ENCODE data around the gene SRP68.
"Not testable (repeated sequence)": the region's sequence is repeated elsewhere in the genome, so short reads cannot be mapped to it uniquely, and the experiment has no call there.

The SRP68 gene

DNA sequence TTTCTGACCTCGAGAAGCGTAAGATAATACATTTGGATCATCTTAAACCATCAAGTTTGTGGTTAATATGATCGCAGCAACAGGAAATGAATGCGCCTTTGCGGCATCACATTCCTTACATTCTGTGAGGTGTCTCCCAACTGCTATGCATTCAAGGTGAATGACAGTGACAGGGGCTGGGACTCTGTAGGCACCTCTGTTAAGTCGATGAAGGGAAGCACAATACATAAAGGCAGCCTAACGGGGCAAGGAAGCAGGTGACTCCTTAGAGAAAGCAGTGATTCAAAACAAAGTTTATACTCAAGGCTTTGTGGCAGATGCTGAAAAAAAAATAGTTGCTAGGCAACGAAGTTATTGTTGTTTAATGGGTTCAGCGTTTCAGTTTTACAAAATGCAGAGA, 23.6 kb downstream of the SRP68 start:
- no peaks in the 10 kb centered on the region for H3K9me3 ChIP-seq (ENCODE audit: control insufficient read depth, insufficient read depth, low read length)
- no peak overlapping the region for H3K4me3 ChIP-seq (ENCODE audit: low read depth, low read length)
- no peaks in the 10 kb centered on the region for H3K4me1 ChIP-seq (ENCODE audit: control insufficient read depth, insufficient read depth, low read length)
- H3K36me3 ChIP-seq (ENCODE audit: control insufficient read depth, insufficient read depth, low read length) = peaks cover 49% of the 10 kb centered on the region
- no peaks in the 10 kb centered on the region for H3K27me3 ChIP-seq (ENCODE audit: control insufficient read depth, insufficient read depth, low read length)
- no peak overlapping the region for H3K9ac ChIP-seq (ENCODE audit: low read depth, low read length)

DNA sequence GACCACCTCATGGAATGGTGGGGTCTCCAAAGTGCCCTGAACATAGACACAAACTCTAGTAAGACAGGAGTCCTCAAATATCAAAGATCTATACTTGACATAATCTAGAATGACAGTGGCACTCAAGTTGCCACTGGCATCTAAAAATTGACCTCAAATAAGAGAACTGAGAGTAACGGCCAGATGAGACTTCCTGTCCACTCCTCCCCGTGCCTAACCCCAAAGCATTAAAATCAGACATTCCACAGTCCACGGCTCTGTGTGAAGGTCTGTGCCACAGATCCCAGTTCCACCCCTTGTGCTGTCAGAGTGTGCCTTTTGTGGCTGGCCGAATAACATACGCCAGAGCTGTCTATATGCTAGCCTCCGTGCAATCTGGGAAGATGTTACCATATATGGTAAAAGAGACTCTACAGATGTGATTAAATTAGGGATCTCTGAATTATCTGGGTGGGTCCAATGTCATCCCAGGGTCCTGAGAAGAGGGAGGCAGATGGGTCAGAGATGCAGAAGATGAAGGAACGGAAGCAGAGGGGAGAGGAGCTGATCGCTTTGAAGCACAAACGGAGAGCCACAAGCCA, 24.2 kb downstream of the SRP68 start:
- no peak overlapping the region for H3K4me3 ChIP-seq (ENCODE audit: low read depth, low read length)
- H3K4me1 ChIP-seq (ENCODE audit: control insufficient read depth, insufficient read depth, low read length) = no peaks in the 10 kb centered on the region
- H3K9me3 ChIP-seq (ENCODE audit: control insufficient read depth, insufficient read depth, low read length) = no peaks in the 10 kb centered on the region
- no peaks in the 10 kb centered on the region for H3K27me3 ChIP-seq (ENCODE audit: control insufficient read depth, insufficient read depth, low read length)
- peaks cover 49% of the 10 kb centered on the region for H3K36me3 ChIP-seq (ENCODE audit: control insufficient read depth, insufficient read depth, low read length)
- no peak overlapping the region for H3K9ac ChIP-seq (ENCODE audit: low read depth, low read length)

DNA sequence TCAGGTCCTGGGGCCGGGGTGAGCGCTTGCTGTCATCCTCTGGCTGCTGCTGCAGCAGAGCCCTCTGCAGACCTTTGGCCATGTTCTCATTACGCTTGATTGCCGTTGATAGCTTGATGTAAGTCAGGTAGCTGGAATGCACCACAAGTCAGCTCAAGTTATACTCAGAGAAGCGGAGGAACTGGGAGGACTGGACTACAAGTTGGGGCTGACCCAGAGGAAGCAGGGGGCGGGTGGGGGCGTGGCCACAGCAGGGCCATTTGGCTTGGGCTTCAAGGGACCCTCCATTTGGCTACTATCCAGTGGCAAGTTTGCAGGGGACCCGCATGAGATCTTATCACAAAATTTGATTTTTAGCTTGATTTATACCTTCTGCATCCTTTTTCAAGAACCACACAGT, 26.3 kb downstream of the SRP68 start:
- no peak overlapping the region for H3K9ac ChIP-seq (ENCODE audit: low read depth, low read length)
- H3K4me3 ChIP-seq (ENCODE audit: low read depth, low read length) = no peak overlapping the region
- H3K27me3 ChIP-seq (ENCODE audit: control insufficient read depth, insufficient read depth, low read length) = no peaks in the 10 kb centered on the region
- H3K36me3 ChIP-seq (ENCODE audit: control insufficient read depth, insufficient read depth, low read length) = peaks cover 60% of the 10 kb centered on the region
- H3K9me3 ChIP-seq (ENCODE audit: control insufficient read depth, insufficient read depth, low read length) = no peaks in the 10 kb centered on the region
- no peaks in the 10 kb centered on the region for H3K4me1 ChIP-seq (ENCODE audit: control insufficient read depth, insufficient read depth, low read length)

DNA sequence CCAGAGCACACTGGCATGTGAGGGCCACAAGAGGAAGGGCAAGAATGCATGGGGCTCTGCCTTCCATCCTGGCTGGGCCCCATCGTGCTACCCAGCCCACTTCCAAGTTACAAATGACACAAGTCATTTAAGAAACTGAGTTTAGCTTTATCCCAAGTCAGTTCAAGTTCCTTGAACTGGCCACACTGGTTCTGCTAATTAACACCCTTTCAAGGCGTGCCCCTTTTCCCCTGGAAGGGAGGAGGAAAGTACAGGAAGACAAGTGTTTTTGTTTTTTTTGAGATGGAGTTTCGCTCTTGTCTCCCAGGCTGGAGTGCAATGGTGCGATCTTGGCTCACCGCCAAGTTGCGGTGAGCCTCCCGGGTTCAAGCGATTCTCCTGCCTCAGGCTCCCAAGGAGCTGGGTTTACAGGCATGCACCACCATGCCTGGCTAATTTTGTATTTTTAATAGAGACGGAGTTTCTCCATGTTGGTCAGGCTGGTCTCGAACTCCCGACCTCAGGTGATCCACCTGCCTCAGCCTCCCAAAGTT, 27.8 kb downstream of the SRP68 start:
- H3K27me3 ChIP-seq (ENCODE audit: control insufficient read depth, insufficient read depth, low read length); H3K4me3 ChIP-seq (ENCODE audit: low read depth, low read length); H3K4me1 ChIP-seq (ENCODE audit: control insufficient read depth, insufficient read depth, low read length); H3K9me3 ChIP-seq (ENCODE audit: control insufficient read depth, insufficient read depth, low read length); H3K9ac ChIP-seq (ENCODE audit: low read depth, low read length): not testable (repeated sequence)
- H3K36me3 ChIP-seq (ENCODE audit: control insufficient read depth, insufficient read depth, low read length) = peaks cover 74% of the 10 kb centered on the region

DNA sequence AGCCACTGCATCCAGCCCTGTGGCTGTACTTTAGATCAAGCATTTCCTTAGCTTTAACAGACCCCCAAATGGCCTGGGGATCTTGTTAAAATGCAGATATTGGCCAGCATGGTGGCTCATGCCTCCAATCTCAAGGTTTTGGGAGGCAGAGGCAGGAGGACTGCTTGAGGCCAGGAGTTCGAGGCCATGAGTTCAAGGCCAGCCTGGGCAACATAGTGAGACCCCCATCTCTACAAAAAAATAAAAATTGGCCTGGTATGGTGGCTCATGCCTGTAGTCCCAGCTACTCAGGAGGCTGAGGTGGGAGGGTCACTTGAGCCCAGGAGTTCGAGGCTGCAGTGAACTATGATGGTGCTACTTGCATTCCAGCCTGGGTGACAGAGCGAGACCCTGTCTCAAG, 29.4 kb downstream of the SRP68 start:
- not testable (repeated sequence) for H3K4me3 ChIP-seq (ENCODE audit: low read depth, low read length); H3K27me3 ChIP-seq (ENCODE audit: control insufficient read depth, insufficient read depth, low read length); H3K9ac ChIP-seq (ENCODE audit: low read depth, low read length); H3K9me3 ChIP-seq (ENCODE audit: control insufficient read depth, insufficient read depth, low read length); H3K4me1 ChIP-seq (ENCODE audit: control insufficient read depth, insufficient read depth, low read length)
- peaks cover 64% of the 10 kb centered on the region for H3K36me3 ChIP-seq (ENCODE audit: control insufficient read depth, insufficient read depth, low read length)

DNA sequence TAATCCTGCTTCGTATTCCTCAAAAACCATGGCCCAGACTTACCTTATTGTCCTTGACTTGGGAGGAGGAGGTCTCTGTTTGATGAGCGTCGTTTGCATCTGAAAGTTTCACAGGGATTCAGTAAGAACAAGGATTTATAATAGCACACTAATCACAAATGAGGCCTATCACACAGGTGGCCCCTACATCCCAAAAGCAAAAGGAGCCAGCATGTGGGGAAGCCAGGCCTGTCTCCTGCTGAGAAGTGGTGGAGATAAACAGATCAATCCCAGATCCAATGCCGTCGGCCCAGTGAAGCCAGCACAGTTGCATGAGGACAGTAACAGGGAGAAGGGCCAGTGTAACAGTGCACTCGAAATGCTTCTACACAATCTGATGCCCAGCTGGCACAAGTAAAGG, 31.9 kb downstream of the SRP68 start:
- H3K9ac ChIP-seq (ENCODE audit: low read depth, low read length) = no peak overlapping the region
- peaks cover 46% of the 10 kb centered on the region for H3K36me3 ChIP-seq (ENCODE audit: control insufficient read depth, insufficient read depth, low read length)

GRCh38 chr17:76039121-76039520, 33.2 kb downstream of the SRP68 start:
- H3K4me1 ChIP-seq (ENCODE audit: control insufficient read depth, insufficient read depth, low read length) = peaks cover 6% of the 10 kb centered on the region
- peaks cover 37% of the 10 kb centered on the region for H3K36me3 ChIP-seq (ENCODE audit: control insufficient read depth, insufficient read depth, low read length)
- H3K9me3 ChIP-seq (ENCODE audit: control insufficient read depth, insufficient read depth, low read length) = no peaks in the 10 kb centered on the region
- H3K4me3 ChIP-seq (ENCODE audit: low read depth, low read length) = no peak overlapping the region
- H3K9ac ChIP-seq (ENCODE audit: low read depth, low read length) = no peak overlapping the region
- H3K27me3 ChIP-seq (ENCODE audit: control insufficient read depth, insufficient read depth, low read length) = no peaks in the 10 kb centered on the region

More for the DNA sequence above, 31.9 kb downstream of the SRP68 start:
- Histone ChIP-seq H3K4me3 (ENCODE audit: low read depth, low read length) (no peak overlapping the region), H3K27me3 (ENCODE audit: control insufficient read depth, insufficient read depth, low read length) (no peaks in the 10 kb centered on the region), H3K4me1 (ENCODE audit: control insufficient read depth, insufficient read depth, low read length) (peaks cover 6% of the 10 kb centered on the region), H3K9me3 (ENCODE audit: control insufficient read depth, insufficient read depth, low read length) (no peaks in the 10 kb centered on the region)

DNA sequence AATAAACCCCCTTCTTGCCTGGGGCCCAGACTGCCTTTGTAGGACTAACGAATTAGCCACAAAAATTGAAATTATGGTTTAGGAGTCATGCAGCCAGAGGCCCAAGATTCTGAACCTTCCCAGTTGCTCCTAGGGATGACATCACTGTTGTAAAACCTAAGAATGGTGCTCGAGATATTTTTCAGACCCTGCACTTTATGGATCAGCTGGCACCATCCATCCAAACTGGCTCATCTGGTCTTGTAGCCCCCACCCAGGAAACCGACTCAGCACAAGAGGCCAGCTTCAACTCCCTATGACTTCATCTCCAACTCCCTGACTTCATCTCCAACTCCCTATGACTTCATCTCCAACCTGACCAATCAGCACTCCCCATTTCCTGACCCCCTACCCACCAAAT, 34.3 kb downstream of the SRP68 start:
- H3K9me3 ChIP-seq (ENCODE audit: control insufficient read depth, insufficient read depth, low read length) = no peaks in the 10 kb centered on the region
- H3K4me3 ChIP-seq (ENCODE audit: low read depth, low read length) = no peak overlapping the region
- H3K4me1 ChIP-seq (ENCODE audit: control insufficient read depth, insufficient read depth, low read length) = peaks cover 6% of the 10 kb centered on the region
- peaks cover 26% of the 10 kb centered on the region for H3K36me3 ChIP-seq (ENCODE audit: control insufficient read depth, insufficient read depth, low read length)
- H3K9ac ChIP-seq (ENCODE audit: low read depth, low read length) = no peak overlapping the region
- H3K27me3 ChIP-seq (ENCODE audit: control insufficient read depth, insufficient read depth, low read length) = no peaks in the 10 kb centered on the region

DNA sequence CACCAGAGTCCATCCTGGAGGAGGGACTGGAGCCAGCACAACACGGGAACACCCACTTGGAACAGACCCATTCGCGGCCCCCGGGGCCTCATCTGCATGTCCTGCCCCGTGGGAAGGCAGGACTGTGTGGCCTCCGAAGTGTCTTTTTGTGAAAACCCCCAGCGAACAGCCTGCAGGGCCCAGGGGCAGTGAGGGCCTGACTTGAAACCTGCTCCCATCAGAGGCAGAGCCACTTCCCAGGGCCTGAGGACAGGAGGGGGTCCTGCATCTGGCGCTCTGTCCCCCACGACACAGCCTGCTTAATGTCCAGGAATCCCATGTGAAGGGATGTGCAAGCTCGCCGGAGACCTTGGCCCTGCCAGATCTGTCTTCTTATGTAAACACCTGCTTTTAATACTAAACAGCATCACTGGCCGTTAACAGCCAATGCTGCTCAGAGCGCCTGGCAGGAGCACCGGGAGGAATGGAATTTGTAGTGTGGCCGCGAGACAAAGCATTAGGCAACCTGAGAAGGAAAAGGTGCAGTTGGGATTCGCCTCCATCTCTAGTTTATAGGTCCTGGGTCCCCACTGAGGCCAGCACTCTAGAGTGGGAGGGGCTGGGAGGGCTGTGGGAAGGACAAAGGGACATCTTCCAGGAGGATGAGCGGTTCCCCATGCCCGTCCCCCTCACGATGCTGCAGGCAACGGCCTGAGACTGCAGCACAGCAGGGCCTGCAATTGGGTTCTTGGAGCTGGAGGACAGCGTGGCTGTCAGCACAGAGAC, 35.6 kb downstream of the SRP68 start:
- Histone ChIP-seq H3K4me3 (ENCODE audit: low read depth, low read length) (no peak overlapping the region), H3K36me3 (ENCODE audit: control insufficient read depth, insufficient read depth, low read length) (peaks cover 22% of the 10 kb centered on the region), H3K9me3 (ENCODE audit: control insufficient read depth, insufficient read depth, low read length) (no peaks in the 10 kb centered on the region), H3K9ac (ENCODE audit: low read depth, low read length) (no peak overlapping the region), H3K27me3 (ENCODE audit: control insufficient read depth, insufficient read depth, low read length) (no peaks in the 10 kb centered on the region), H3K4me1 (ENCODE audit: control insufficient read depth, insufficient read depth, low read length) (peaks cover 6% of the 10 kb centered on the region)

DNA sequence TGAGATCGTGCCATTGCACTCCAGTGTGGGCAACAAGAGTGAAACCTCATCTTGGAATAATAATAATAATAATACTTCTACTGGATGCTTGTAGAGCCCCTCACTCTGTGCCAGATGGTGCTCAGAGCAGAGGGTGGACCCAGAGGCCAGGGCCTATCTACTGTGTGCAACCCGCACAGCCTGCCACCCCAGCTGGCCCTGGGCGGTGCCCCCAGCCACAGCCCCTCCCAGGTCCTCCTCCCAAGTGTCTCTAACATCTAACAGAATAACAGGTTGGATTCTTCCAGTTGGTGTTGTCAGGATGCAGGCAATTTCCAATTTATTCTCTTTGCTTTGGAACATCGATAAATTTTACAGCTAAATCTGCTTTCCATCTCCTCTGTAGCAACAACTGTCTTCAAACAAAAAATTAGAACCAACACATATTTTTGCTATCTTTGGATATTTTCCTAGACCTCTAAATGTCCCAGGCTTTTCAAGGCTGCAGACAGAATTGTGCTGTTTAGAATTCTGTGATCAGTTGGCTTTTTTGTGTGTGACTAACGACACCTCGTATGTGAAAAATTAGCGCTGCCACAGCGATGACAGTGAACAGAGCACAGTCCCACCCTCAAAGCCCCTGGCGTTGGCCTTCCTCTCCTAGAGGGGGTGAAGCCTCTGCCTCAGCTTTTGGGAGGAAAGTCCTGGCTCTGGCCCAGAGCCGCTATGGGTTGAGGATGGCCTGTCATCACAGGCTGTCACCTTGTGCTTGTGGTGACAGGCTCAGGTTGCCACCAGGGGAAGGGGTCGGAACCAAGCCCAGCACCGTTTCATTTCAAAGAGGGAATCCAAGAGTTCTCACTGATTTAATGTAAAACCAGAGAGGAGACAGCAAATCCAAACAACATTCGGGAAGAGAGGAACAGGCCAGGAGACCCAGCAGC, 37.6 kb downstream of the SRP68 start:
- no peaks in the 10 kb centered on the region for H3K9me3 ChIP-seq (ENCODE audit: control insufficient read depth, insufficient read depth, low read length)
- no peaks in the 10 kb centered on the region for H3K27me3 ChIP-seq (ENCODE audit: control insufficient read depth, insufficient read depth, low read length)
- H3K4me1 ChIP-seq (ENCODE audit: control insufficient read depth, insufficient read depth, low read length) = peaks cover 2% of the 10 kb centered on the region
- H3K36me3 ChIP-seq (ENCODE audit: control insufficient read depth, insufficient read depth, low read length) = peaks cover 3% of the 10 kb centered on the region
- no peak overlapping the region for H3K4me3 ChIP-seq (ENCODE audit: low read depth, low read length)
- no peak overlapping the region for H3K9ac ChIP-seq (ENCODE audit: low read depth, low read length)

GRCh38 chr17:76033139-76033538, 39.2 kb downstream of the SRP68 start:
- Histone ChIP-seq H3K4me1 (ENCODE audit: control insufficient read depth, insufficient read depth, low read length) (peaks cover 4% of the 10 kb centered on the region), H3K27me3 (ENCODE audit: control insufficient read depth, insufficient read depth, low read length) (no peaks in the 10 kb centered on the region), H3K36me3 (ENCODE audit: control insufficient read depth, insufficient read depth, low read length) (no peaks in the 10 kb centered on the region)

More at GRCh38 chr17:76033139-76033538, 39.2 kb downstream of the SRP68 start:
- Histone ChIP-seq H3K9me3 (ENCODE audit: control insufficient read depth, insufficient read depth, low read length) (no peaks in the 10 kb centered on the region), H3K9ac (ENCODE audit: low read depth, low read length) (no peak overlapping the region), H3K4me3 (ENCODE audit: low read depth, low read length) (no peak overlapping the region)

Measured in iPS-15b (cell line).